Subcutaneous adipose tissue (tissue), 4 donors: Measurements from ENCODE around the gene CDKL4. TPM values are rescaled to one million over a fixed set of nuclear protein-coding genes. Genes with fewer than 3 reads are reported as not detected.

Source experiments
- small RNA-seq: library from RNA; depleted of rRNA; stranded (forward); fragments of <200 nt; gene quantifications from one replicate; pipeline ENCODE3, GENCODE V24; 2016
- total RNA-seq, 4 donors: library from RNA; depleted of rRNA; stranded (reverse); fragments of >200 nt; gene quantifications; one replicate each; pipeline ENCODE4 v1.1.0, GENCODE V29; 2016
- TF ChIP-seq, protein P1 (sequence below): fragments of 450-650 bp; IDR thresholded peaks from one replicate; pipeline ENCODE4 v1.5.1; 2016; ENCODE audit warnings: low read depth, mild to moderate bottlenecking, control low read depth, antibody characterized with exemption, moderate library complexity

The CDKL4 gene
- total RNA-seq, 4 donors from 2014 or later: 0.85 to 3.1 (median 2.6) TPM; not detected in 1

DNA sequence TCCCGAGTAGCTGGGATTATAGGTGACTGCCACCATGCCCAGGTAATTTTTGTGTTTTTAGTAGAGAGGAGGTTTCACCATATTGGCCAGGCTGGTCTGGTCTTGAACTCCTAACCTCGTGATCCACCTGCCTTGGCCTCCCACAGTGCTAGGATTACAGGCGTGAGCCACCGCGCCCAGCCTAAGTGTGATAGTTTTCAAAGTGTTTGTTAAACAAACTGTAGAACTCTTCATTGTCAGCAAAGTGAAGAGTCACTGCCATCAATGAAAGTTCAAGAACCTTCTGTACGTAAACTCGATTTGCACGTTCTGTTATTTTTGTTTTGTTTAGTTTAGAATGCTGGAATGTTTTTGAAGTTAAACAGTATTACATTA is 104.9 kb downstream of the CDKL4 start:
- TF ChIP-seq, protein P1, sequence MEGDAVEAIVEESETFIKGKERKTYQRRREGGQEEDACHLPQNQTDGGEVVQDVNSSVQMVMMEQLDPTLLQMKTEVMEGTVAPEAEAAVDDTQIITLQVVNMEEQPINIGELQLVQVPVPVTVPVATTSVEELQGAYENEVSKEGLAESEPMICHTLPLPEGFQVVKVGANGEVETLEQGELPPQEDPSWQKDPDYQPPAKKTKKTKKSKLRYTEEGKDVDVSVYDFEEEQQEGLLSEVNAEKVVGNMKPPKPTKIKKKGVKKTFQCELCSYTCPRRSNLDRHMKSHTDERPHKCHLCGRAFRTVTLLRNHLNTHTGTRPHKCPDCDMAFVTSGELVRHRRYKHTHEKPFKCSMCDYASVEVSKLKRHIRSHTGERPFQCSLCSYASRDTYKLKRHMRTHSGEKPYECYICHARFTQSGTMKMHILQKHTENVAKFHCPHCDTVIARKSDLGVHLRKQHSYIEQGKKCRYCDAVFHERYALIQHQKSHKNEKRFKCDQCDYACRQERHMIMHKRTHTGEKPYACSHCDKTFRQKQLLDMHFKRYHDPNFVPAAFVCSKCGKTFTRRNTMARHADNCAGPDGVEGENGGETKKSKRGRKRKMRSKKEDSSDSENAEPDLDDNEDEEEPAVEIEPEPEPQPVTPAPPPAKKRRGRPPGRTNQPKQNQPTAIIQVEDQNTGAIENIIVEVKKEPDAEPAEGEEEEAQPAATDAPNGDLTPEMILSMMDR: no peak

DNA sequence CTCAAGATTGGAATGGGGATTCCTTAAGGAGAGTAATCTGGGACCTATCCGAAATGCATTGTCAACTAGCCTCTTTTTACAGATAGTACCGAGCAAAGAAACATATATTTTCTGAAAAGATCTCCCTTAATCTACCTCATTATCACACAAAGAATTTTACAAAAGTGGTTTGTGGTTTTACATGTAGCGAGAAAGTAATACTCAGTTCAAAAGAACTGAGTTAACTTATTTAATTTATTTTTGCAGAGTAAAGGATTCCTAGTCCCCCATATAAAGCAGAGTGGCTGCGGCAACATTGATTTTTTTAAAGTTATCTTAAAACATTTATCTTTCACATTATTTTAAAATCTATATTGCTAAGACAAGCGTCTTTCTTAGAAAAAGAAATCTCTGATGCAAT is 107.0 kb downstream of the CDKL4 start:
- TF ChIP-seq, protein P1: no peak

DNA sequence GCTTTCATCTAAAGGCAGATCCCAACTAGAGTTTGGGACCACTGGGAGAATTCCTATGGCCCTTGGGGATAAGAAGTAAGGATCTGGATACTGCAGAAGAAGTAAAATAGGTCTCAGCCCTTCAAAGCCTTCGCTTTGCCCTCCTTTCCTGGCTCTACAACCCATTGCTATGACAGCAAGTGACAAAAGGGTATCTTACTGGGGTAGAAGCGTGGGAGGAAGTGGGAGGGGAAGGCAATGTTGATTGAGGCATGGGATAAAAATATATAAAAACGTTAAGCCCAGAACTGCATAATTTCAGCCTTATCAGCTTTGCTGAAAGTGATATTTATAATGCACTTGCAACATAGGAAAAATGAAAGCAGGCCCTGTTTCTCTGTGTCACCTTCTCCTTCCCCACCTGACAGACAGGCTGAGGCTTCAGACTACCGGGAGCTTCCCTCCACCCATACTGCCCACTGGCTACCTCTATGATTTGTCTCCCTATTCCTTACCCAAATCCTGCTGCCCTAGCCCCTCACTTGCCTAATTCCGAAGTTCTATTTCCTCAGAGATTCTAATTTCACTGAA is 108.0 kb downstream of the CDKL4 start:
- TF ChIP-seq, protein P1: no peak

DNA sequence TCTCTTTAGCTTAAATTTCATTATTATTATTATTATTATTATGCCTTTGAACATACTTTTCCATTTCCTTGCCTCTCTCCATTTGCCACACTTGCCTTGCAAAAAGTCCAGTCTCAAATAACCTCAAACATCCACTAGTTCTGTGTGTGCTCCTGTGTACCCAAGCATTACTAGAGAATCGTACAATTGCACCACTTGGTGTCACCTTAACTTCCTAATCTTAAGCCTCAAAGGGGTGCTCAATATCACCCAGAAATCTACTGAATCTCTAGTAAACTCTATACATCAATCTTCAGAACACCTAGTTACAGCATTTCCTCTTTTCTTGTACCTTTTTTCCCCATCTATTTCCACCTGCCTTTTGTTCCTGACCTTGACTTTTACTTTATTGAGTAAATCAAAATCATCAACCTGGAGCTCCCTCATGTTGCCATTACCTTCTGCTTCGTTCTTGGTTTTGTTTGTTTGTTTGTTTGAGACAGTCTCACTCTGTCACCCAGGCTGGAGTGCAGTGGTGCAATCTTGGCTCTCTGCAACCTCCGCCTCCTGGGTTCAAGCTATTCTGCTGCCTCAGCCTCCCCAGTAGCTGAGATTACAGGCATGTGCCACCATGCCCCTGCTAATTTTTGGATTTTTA is 110.4 kb downstream of the CDKL4 start:
- TF ChIP-seq, protein P1: no peak

DNA sequence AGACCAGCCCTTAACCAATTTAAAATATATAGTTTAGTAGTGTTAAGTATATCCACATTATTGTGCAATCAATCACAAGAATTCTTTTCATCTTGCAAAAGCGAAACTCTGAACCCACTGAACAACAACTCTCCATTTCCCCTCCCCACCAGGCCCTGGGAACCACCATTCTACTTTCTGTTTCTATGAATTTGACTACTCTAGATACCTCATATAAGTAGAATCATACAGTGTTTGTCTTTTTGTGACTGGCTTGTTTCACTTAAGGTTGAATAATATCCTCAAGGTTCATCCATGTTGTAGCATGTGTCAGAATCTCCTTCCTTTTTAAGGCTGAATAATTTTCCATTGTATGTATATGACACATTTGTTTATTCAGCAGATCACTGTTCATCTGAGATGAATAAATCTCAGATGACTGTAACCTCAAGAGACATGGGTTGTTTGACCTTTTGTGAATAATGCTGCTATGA is 114.8 kb downstream of the CDKL4 start:
- TF ChIP-seq, protein P1: no peak

DNA sequence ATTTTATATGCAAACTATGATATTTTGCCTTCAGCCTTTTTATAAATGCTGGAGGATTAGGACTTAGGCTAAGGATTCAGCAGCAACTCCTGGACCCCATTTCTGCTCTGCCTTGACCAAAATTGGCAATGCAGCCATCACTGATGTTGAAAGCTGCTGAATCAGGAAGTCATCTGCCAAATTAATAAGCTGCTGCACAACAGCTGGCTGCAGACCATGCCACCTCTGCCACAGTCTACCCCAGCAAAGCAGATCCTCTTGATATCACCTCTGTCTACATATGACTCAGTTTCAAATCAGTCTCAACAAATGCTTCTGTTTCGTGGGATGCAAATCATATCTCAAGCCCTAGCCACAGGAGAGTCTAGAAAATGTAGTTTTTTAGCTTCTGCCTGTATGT is 115.8 kb downstream of the CDKL4 start:
- TF ChIP-seq, protein P1: no peak

Small RNA genes within 50 kb of the gene (small RNA-seq; reads per million reads assigned to genes)
- gene RF00019 (0.49 reads per million), gene RF00272 (not detected)

Other genes with a start within 250 kb of the CDKL4 start
- gene SOS1, start 122.9 kb downstream of the CDKL4 start, total RNA-seq: 10 to 100 TPM; 67.2 to 72.4 (median 71.0) TPM
- 10 to 100 TPM; 57.8 to 90.6 (median 63.6) TPM for gene MAP4K3, start 193.3 kb upstream of the CDKL4 start, total RNA-seq